Prostate gland (tissue), 2 donors: ENCODE results near the gene IL17RD. TPM values are rescaled to one million over a fixed set of nuclear protein-coding genes. Genes with fewer than 3 reads are reported as not detected.

ENCODE experiments used
- DNase-seq: peaks from one replicate; pipeline ENCODE4 v3.0.0-alpha.2; 2019; ENCODE audit warnings: low spot score
- H3K27ac ChIP-seq, 2 donors: fragments of 200-600 bp; sonication (generic); 2 replicates each; pipeline ENCODE4 v1.5.1; 2017 to 2019
- H3K27me3 ChIP-seq: fragments of 200-600 bp; sonication (generic); replicated peaks from 2 replicates; pipeline ENCODE4 v1.5.1; 2019; ENCODE audit not compliant: insufficient read depth
- H3K36me3 ChIP-seq, 2 donors: fragments of 200-600 bp; sonication (generic); 1 replicate in 1 of 2; 2 replicates in 1 of 2; pipeline versions ENCODE4 v1.5.1 to v1.8.1; 2017 to 2019
- H3K4me1 ChIP-seq: fragments of 200-600 bp; sonication (generic); replicated peaks from 2 replicates; pipeline ENCODE4 v1.5.1; 2019
- H3K4me3 ChIP-seq, 2 donors: fragments of 200-600 bp; sonication (generic); 2 replicates each; pipeline ENCODE4 v1.5.1; 2017 to 2019
- H3K9me3 ChIP-seq: fragments of 200-600 bp; sonication (generic); 2 replicates; pipeline ENCODE4 v1.5.1; 2017
- CTCF ChIP-seq, 4 experiments: fragments of 200-600 bp in 2 of 4; fragments of 450-650 bp in 2 of 4; sonication (generic) in 2 of 4; IDR thresholded peaks; 1 replicate in 3 of 4; 2 replicates in 1 of 4; pipeline ENCODE4 v1.5.1; 2016 to 2019; ENCODE audit warnings: antibody characterized with exemption in 4 of 4, mild to moderate bottlenecking in 2 of 4, moderate library complexity in 2 of 4
- POLR2A ChIP-seq: fragments of 450-650 bp; IDR thresholded peaks from one replicate; pipeline ENCODE4 v1.6.1; 2016; ENCODE audit warnings: antibody characterized with exemption, mild to moderate bottlenecking
- POLR2AphosphoS5 ChIP-seq: sonication (generic); formaldehyde crosslinking; IDR thresholded peaks from one replicate; pipeline ENCODE4 v1.6.1; 2017; ENCODE audit warnings: antibody characterized with exemption
- WGBS: methylation state at CpG from one replicate; pipeline ENCODE4 v1.1.5; 2018; 5-methylcytosine and 5-hydroxymethylcytosine counted together
- intact Hi-C: fragments of 100-400 bp; cut with DNase I; formaldehyde crosslinking; loops from one replicate; pipeline ENCODE4 v1.14.2; 2022
- total RNA-seq, 2 donors: library from RNA; depleted of rRNA; stranded (reverse); fragments of >200 nt; gene quantifications; one replicate each; pipeline ENCODE4 v1.1.0, GENCODE V29; 2016

Gene IL17RD
- total RNA-seq, 2 donors from 2014 or later: 8.3 to 19.9 TPM

- Histone ChIP-seq H3K36me3 (no peaks in the 10 kb centered on the region), H3K27ac (no peak overlapping the region), H3K4me1 (no peaks in the 10 kb centered on the region), H3K4me3 (no peak overlapping the region), H3K27me3 (no peaks in the 10 kb centered on the region), H3K9me3 (no peaks in the 10 kb centered on the region)
- no peak for TF ChIP-seq POLR2A
- no peak for TF ChIP-seq POLR2AphosphoS5
- no peak for DNase-seq
- intact Hi-C loops: no loop called here
- WGBS: 94% methylated on average over 8 of the region's 8 CpGs
Measured at GRCh38 chr3:57108684-57109083, 56.5 kb downstream of the IL17RD start.

- no peaks in the 10 kb centered on the region for H3K9me3 ChIP-seq
- no peaks in the 10 kb centered on the region for H3K27me3 ChIP-seq
- H3K4me3 ChIP-seq: no peak overlapping the region
- WGBS: 96% methylated on average over 9 of the region's 9 CpGs
- no peak overlapping the region for H3K27ac ChIP-seq
- H3K4me1 ChIP-seq: no peaks in the 10 kb centered on the region
- DNase-seq: no peak
- intact Hi-C loops: no loop called here
- no peaks in the 10 kb centered on the region for H3K36me3 ChIP-seq
- no peak for TF ChIP-seq POLR2AphosphoS5
- no peak for TF ChIP-seq POLR2A
- TF ChIP-seq CTCF (IDR thresholded peaks at IDR 0.05): no peak
Measured at GRCh38 chr3:57105585-57105984, 59.6 kb downstream of the IL17RD start.

DNA sequence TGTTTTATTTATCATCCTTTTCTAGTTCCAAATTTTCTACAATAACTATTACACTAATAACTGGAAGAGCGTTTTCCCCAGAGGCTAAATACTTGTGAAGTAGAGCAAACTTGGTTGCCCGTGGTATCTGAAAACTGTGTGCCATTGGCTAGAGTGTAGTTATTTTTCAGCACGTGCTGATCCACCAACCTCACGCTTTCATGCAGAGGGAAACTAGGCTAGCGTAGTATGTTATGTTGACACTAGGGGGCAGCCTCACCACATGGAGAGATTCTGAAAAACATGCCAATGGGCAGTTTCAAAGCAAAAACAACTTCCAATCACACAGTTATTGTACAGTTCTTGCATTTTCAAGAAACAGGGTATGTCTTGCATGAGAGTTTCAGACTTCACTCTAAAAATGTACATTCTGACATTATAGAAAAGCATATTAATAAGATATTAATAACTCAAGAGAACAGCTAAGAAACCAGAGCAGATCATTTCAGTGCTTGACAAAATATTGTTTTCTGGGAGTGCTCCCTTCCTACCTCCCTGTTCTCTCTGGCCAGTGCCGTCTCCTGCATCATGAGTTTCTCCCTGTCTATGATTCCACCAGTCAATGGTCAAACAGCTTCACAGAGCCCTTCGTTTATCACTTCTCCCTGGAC is 65.0 kb downstream of the IL17RD start:
- DNase-seq: peak; percentile 70
- Histone ChIP-seq H3K9me3 (no peaks in the 10 kb centered on the region), H3K4me1 (no peaks in the 10 kb centered on the region), H3K36me3 (no peaks in the 10 kb centered on the region), H3K4me3 (no peak overlapping the region), H3K27me3 (no peaks in the 10 kb centered on the region), H3K27ac (no peak overlapping the region)
- intact Hi-C loops: loop anchor here (5.0 kb wide), 1 partner anchor 67 kb away; the partner anchor contains the start of gene IL17RD
- 14% methylated on average over 7 of the region's 7 CpGs for WGBS
- TF ChIP-seq POLR2AphosphoS5: peak; percentile 58
- TF ChIP-seq CTCF (IDR thresholded peaks at IDR 0.05): peak; percentile 64 to 87 (median 84)
- no peak for TF ChIP-seq POLR2A

DNA sequence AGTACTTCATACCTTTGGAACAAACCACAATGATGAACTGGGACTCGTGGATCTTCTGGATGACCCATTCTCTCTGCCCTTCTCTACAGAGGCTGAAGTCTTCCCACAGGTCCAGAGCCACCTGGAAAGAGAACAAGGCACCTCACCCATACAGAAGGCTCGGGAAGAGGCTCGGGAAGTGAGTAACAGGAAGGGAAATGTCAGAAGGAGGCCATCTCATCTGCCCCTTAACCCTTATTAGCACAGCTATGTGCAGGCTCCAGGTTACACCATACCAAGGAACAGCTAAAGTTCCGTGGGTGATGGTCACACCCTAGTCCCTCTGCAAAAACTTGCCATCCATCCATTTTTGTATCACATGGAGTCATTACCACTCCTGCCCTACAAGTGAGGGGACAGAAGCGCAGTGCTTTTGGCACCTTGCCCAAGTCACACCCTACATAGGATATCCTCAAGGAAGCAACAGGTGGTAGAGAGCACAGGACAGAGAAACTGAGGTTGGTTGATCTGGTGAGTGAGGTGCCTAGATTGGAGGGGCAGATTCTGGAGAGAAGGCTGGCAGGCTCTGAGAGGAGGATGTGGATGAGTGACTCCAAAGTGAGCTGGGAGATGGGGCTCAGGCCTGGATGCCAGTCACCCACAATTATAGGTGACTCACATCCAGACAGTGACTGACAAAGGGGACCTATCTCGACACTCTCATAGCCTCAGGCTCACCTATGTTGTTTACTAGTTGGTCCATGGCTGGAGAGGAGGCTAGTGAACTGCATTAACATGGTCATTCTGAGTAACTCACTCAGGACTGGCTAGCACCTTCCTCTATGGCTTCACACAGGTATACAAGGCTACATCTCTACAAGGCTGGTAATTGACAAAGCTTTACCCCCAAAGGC is 66.5 kb downstream of the IL17RD start:
- Histone ChIP-seq H3K4me1 (no peaks in the 10 kb centered on the region), H3K9me3 (no peaks in the 10 kb centered on the region), H3K4me3 (no peak overlapping the region), H3K36me3 (no peaks in the 10 kb centered on the region), H3K27ac (no peak overlapping the region), H3K27me3 (no peaks in the 10 kb centered on the region)
- TF ChIP-seq CTCF (IDR thresholded peaks at IDR 0.05) (no peak), POLR2AphosphoS5 (no peak), POLR2A (no peak)
- no peak for DNase-seq
- intact Hi-C loops: loop anchor here (2.0 kb wide), 1 partner anchor 124 kb away; no protein-coding TSS in a partner anchor
- 75% methylated on average over 6 of the region's 6 CpGs for WGBS

GRCh38 chr3:57097536-57097935 is 67.6 kb downstream of the IL17RD start:
- 94% methylated on average over 23 of the region's 23 CpGs for WGBS
- no peak overlapping the region for H3K4me3 ChIP-seq

More at GRCh38 chr3:57097536-57097935, 67.6 kb downstream of the IL17RD start:
- H3K36me3 ChIP-seq: no peaks in the 10 kb centered on the region
- intact Hi-C loops: no loop called here
- no peaks in the 10 kb centered on the region for H3K9me3 ChIP-seq
- no peaks in the 10 kb centered on the region for H3K4me1 ChIP-seq
- DNase-seq: no peak
- H3K27ac ChIP-seq: no peak overlapping the region
- TF ChIP-seq CTCF (IDR thresholded peaks at IDR 0.05) (no peak), POLR2AphosphoS5 (no peak), POLR2A (no peak)
- no peaks in the 10 kb centered on the region for H3K27me3 ChIP-seq
